HPDE6-E6E7 (cell line): ENCODE results near the gene UROS.

ENCODE experiments used
- DNase-seq: peaks from one replicate; pipeline ENCODE4 v3.0.0; 2011; ENCODE audit warnings: missing footprints; ENCODE audit errors: extremely low spot score

Gene UROS

DNA sequence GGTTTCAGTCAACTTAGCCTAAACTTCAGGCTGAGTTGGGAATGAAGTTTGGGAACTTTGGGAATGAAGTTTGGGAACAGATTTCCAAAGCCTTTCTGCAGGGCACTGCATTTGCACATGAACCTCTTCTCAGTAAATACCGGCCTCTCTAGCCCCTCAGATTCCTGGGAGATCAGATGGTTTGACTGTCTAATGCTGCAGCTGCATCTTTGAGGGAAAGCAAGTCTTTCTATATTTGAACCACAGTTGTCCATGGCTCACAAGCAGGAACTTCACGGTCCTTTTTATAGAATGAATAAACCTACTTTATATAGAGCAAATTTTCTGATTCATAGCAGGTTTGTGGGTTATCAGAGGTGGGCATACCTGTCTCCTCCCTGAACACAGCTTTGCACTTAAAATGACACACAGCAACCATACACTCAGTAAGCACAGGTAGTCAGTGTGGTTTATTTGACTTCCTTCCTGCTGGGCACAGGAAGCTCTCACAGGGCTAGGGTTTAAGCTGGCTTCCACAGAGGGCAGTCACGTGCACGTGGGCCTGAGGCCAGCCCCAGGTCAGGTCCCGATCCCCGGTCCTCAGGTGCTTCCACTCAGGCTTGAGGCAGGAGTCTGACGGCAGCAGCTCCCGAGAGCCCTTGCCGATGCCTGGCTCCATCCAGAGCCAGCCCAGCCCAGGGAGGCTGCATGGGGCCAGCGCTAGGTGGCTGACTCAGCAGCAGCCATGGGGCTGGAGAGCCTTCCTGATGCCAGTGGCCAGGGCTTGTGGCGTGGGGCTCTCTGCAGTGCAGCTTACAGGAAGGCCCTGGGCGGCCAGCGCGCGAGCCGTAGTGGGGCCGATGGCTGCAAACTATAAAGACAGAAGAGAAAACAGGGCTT is 34.7 kb downstream of the UROS start:
- DNase-seq = no peak

DNA sequence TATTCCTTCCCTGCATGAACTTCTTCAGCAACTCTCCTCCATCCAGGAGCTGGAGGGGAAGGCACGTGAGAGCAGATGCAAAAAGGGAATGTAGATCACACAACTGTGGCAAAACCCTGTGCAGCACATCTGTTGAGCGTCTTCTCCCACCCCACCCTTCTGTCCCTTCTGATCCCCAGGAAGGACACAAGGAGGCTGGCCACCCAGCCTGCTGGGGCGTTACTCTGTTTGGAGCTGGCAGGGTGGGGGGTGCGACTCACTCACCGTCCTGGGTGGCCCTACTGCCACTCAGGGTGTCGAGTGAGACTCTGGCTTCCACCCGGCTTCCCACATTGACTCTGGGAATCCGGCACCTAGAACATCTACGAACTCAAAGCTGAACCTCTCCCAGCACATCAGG is 37.3 kb downstream of the UROS start:
- no peak for DNase-seq

DNA sequence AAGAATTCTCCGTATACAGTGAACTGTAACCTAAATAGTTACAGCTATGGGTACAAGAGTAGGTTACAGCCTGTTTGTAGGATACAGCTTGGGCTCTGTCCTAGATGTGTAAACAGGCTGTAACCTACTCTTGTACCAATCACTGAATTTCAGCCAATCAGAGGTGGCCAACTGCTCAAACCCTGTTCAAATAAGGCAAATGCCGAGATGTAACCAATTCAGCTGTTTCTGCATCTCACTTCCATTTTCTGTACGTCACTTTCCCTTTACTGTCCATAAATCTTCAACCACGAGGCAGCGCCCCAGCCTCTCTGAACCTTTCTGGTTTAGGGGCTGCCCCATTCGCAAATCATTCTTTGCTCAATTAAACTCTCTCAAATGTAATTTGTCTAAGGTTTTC is 39.1 kb downstream of the UROS start:
- DNase-seq = no peak

DNA sequence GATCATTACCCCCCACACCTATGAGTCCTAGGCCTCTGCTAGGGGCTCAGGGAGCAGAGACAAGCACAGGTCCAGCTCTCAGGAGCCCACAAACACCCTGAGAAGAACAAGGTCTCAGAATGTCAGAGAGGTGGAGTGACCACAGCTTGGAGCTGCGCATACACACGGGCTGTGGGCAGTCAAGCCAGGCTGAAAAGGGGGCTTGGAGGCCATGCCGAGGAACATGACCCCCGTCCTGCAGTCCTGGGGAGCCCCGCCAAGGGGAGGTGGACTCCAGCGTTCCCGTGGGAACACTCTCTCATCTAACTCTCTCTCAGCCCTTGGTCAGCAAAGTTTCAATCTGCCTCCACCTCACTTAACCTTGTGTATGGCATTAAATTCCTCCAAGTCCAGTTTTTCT is 39.6 kb downstream of the UROS start:
- no peak for DNase-seq

DNA sequence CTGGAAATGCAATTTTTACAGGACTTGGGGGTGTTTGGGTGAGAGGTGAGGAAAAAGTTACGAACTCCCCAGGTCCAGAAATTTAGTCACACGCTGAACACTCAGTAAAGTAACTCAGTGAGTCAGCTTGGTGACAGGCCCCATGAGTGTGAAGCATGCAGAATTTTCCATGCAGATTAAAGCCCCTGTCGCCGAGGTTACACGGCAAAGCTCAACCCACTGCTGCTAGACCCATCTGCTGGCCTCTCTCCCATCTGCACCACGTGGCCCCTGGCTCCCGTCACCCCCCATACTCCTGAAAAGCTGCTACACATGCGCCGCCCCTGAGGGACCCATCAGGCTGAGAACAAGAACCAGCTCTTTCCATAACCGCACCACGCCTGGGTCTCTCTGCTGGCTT is 40.4 kb downstream of the UROS start:
- no peak for DNase-seq

DNA sequence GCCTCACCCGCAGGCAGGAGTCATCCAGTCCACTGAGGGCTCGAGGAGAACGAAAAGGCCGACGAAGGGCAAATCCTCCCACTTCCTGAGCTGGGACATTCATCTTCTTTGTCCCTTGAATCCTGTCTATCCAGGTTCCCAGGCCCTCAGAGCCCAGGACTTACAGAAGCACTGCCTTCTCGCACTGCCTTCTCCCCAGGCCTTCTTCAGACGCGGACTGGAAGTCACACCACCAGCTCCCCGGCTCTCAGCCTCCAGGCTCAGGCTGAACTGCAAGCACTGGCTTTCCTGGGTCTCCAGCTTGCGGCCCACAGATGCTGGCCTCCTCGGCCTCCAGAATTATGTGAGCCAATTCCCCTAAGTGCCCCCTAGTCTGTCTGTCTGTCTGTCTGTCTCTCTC is 41.0 kb downstream of the UROS start:
- no peak for DNase-seq

DNA sequence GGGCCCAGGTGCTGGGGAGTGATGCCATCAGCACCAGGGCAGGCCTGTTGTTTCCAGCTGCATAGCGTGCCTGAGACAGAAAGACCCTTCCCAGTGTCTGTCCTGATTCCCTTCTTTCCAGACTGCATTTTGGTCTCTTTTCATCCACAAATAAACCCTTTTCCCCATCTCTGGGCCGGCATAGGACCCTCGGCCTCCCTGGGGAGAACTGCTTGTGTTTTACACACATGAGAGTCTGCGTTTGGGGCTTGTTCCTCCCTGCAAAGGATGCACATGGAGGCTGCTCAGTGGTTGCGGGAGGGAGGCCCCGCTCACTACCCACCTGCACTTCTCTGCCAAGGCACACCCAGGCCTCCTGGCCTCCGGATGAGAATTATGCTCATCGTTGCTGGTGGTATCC is 41.7 kb downstream of the UROS start:
- no peak for DNase-seq

DNA sequence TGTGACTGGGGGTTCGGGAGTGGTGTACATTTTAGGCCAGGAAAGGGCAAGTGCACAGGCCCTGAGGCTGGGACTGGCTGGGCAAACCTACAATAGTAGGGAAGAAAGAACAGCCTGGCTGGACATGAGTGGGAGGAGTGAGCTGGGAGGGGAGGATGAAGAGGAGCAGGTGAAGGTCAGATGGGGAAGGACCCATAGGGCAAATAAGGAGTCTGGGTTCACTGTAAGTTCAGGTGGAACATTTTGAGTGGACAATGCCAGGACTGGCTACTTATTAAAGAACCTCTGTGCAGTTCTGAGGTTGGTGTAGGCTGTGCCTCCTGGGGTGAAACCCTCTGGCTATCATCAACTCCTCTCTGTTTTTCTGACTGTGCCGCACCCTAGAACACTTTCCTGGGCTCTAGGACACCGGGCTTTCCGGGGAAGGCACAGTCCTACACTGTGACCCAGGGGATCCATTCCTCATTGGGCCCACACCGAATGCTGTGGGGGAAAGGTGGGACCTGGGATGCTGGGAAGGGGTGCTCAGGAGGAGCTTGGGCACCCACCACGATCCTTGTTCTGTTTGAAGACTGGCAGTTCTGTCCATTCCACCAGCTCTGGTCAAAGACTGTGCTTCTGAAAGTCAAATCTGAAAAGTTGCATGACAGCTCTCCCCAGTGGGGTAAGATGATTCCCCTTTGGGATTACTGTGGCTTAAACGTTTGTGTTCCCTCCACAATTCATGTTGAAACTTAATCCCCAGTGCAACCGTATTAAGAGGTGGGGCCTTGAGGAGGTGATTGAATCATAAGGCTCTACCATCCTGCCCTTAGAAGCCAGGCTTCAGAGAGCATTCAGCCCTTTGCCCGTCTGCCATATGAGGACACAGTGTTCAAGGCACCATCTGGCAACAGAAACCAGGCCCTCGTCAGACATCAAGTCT is 43.4 kb downstream of the UROS start:
- no peak for DNase-seq

DNA sequence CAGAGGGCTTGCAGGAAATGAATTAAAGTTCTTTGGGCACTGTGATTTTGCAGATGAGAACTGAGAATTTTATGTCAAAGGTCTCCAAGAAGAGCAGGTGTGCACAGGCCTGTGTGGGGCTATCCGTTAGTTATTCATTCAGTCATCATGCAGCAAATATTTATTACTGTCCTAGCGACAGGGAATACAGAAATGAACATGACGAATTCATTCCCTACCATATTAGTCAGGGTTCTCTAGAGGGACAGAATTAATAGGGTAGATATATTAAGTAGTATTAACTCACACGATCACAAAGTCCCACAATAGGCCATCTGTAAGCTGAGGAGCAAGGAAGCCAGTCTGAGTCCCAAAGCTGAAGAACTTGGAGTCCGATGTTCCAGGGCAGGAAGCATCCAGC is 44.5 kb downstream of the UROS start:
- DNase-seq = no peak

DNA sequence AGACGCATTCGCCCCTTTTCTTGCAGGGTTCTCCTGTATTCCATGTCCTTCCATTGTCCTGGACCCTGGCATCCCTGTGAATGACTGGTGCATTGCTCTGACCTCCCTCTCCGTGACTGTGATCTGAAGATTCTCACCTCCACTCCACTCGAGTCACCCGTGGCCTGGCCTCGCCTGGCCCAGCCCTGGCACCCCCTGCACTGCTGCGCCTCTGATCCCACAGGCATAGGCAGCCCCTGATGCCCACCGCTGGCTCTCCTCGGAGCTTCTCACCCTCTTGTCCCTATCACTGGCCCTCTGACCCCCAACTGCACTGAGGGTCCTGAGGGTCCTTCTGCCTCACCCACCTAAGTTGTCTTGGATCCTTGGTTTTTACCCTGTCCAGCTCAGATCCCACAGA is 45.3 kb downstream of the UROS start:
- no peak for DNase-seq

DNA sequence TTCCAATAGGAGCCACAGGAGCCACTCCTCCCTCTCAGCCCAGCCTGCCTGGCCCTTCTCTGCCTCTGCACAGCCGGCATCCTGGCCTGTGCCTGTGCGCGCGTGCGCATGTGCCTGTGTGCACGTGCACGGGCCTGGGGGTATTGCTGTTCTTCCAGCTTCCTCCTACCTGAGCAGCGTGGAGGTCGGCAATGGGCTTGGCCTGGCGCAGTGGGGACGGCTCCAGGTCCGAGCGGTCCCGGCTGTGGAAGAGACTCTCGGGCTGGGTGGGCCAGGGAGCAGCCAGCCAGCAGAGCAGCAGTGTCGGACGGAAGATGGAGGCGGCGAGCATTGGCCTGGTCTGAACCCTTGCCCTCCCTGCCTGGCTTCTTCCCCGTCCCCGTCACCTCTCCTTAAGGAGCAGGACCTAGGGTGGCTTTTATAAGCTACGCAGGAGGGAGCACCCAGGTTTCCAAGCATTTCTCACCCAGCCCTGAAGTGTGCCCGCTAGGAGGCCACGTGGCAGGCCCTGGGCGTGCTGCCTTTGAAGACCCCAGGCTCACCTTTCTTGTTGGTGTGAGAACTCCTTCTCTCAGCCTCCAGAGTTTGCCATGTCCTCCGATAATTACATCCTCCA is 47.5 kb downstream of the UROS start, which contains the start of gene MMP21:
TSS of gene MMP21 (minus strand) at position 331 of the 616 bp plus-strand sequence. CDS start at position 331, 0 bp downstream.
- no peak for DNase-seq

DNA sequence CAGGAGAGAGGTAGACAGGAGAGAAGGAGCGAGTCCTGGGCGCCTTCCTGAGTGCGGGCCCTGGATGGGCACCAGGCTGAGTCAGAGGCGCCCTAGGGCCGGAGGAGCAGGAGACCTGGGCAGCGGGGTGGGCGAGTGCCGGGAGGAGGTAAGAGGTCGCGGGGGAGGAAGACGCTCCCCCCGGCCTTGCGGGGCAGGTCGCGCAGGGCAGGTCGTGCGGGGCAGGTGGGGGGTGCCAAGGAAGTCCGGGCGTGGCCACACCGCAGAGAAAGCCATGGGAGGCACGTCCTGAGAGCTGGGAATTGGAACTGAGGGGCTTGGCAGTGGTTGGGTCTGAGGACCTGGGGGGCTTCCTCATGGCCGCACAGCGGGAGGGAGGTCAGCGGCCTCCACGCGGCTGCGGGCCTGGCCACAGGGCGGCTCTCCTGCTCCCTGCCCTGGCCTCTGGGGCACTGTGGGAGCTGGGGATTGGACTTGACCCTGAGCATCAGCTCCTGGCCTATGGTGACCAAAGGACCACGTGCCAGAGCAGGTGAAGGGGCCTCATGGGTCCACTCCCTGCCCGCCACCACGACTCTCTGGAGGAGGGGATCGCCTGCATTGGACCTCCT is 48.4 kb downstream of the UROS start:
- DNase-seq = no peak

DNA sequence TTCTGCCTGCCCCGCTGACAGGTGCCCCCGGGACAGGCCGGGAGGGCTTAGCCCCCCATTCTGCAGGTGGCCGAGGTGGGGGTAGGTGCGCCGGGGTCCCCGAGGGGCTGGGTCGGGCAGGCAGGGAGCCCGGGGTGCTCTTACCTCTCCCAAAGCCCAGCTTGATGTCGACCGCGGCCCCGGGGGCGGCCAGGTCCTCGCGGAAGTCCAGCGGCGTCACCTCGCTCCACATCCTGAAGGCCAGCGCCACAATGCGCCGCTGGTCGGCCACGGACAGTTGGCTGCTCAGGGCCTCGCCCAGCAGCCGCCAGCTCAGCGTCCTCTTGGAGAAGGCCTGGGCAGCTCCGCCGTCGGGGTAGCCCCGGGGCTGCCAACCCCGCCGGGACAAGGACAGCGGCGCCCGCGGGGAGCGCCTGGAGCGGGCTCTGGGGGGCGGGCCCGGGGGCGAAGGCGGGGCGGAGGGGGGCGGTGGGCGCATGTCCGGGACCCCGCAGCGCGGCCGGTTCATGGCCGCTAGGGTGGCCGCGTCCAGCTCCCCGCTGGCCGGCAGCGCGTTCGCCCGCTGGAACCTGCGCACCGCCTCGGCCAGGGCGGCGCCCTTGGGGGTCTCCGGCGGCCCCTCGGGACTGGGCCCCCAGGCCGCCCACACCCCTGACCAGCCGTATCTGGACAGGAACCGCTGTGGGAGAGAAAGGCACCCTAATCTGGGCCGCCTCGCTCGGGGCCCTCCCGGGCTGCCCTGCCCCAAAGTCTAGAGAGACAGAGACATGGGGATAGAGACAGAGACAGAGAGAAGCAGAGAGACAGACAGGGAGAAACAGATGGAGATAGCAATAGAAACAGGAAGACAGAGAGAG is 49.1 kb downstream of the UROS start:
- DNase-seq = no peak

DNA sequence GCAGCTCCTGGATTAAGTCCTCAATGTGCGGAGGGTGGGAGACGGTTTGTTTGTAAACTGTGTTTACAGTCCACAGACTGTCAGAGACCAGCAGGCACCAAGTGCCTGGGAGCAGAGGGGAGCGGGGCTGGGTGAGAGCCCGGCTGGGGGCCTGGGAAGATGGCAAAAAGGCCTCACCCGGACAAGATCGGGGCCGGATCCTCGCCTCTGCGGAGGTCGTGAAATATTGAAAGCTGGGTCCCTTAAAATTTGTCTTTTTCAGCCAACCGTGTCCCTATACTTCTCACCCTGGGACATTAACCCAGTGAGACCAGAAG is 50.2 kb downstream of the UROS start:
- no peak for DNase-seq

DNA sequence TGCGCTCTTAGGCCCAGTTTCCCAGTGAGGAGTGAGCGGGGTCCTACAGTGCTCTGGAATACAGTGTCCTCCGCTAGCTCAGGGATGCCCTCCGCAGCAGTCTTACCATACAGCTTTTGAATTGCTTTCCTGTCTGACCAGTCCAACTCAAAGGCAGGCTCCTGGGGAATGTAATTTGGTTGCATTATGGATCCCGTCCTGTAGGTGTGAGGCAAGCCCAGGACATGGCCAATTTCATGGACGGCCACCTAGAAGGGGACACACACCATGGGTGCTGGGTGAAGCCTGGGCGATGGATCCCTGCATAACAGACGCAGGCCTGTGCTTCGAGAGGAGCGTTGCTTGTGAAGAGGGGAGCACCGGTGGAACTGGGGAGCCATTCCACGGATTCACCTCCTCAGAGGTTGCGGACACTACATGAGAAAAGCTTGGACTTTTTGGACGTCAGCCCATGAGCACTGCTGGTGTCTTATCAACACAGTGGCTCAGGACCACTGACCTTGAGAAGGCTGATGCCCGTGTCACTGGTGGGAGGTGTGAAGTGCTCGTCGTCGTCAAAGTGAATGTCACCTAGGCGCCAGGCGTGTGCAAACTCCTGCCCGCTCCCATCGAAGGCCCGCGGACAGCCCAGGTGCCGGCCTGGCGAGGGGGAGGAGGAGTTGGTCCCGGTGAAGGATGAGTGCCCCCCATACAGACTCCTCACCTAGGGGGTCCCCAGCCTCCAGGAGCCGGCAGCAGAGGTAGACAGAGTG is 50.8 kb downstream of the UROS start:
- no peak for DNase-seq

DNA sequence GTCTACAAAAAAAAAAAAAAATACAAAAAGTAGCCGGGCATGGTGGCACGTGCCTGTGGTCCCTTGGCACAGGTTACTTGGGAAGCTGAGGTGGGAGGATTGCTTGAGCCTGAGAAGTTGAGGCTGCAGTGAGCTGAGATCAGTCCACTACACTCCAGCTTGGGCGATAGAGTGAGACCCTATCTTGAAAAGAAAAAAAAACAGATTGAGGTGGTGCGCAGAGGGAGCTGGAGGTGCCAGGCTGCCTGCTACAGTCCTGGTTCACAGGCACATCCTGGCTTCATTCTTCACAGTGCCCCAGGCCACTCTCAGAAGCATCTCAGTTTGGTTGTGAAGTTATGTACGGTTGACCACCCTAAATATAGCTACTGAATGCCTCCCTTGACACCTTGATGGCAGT is 52.2 kb downstream of the UROS start:
- DNase-seq = no peak

DNA sequence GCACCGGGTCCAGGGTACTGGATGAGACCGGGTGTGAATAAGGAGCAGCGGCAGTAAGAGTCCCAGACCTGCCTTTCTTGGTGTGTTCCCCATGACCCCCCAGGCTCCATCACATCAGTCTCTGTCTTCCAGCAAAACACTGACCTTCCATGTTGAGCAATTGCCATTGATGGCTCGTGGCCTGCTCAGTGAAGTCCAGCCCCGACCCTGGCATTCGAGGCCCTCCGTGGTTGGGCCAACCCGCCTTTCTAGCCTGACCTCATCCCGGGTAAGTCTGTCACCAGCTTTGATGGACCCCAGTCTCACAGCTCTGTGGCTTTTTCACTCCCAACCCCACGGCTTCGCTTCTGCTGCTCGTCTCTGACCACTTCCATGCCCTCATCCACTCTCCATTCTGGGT is 53.9 kb downstream of the UROS start:
- DNase-seq = no peak

DNA sequence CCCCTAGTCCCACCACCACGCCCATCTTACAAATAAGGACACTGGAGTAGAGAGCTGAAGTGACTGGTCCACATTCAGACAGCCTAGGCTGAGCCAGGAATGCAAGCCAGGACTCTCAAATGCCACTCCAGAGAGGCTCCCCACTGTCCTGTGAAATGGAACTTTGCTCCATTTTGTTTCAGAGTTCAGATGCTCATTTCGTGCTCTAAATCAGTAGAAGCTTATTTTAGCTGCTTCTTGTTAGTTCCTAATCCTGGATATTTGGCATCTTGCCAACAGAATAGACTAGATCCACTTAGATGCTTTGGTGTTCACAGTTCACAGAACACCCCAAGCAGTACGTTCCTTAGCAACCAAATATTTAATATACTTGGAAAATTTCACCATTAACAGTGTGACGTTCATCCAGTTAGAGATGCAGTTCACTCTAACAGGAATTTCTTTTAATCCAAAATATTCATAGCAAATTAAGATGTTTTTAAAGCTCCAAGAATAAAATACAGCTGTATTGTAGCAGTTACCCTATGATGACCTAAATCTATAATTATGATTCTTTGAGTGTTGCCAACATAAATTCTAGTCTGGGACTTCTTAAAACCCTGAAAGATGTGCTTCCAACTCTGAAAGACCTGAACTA is 54.7 kb downstream of the UROS start:
- DNase-seq = no peak

DNA sequence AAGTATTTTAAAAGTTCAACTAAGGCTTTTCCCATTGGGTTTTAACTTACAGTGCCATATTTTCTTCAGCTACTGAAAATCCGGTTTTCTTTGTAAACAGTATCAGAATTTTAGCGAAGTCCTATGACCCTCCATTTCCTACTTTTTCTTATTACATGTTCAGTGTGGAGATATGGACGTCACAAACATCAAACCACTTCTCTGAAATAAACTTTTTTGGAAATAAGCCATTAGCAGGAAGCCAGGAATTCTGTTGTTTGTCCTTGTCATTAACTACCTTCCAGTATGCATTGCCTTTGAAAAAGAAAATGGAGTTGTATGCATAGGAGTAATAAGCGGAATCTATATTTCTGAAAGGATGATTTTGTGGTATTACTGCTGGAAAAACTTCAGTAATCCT is 56.5 kb downstream of the UROS start:
- DNase-seq = no peak

DNA sequence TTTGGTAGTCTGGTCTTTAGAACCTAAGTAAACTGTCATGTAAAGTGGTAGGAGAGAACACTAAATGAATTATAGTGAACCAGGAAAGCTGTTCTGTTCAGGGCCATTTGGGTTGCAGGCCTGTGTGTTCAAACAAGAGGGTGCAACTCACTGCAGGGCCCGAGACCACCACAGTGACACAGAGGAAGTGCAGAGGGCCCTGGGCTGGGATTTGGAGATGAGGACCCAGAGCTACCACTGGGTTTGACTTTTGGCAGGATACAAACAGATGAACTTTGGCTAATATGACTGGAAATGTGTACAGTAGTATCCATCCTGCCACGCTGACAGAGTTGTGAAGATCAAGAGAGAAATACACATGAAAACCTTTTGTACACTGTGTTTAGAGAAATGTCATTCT is 57.2 kb downstream of the UROS start:
- DNase-seq = no peak
